Vagina (tissue), 2 donors: Measurements from ENCODE around the gene DOCK4.

ENCODE experiments used
- POLR2AphosphoS5 ChIP-seq, 2 donors: sonication (generic); formaldehyde crosslinking; IDR thresholded peaks; one replicate each; pipeline ENCODE4 v1.9.0; 2017; ENCODE audit warnings: antibody characterized with exemption in 2 of 2, mild to moderate bottlenecking in 2 of 2, low read depth in 1 of 2; ENCODE audit not compliant: insufficient read depth in 1 of 2
- TF ChIP-seq, protein P1 (sequence below), 3 experiments: fragments of 450-650 bp in 2 of 3; fragments of 200-600 bp in 1 of 3; sonication (generic) in 1 of 3; IDR thresholded peaks; one replicate each; pipeline ENCODE4 v1.5.1; 2017 to 2019; ENCODE audit warnings: antibody characterized with exemption in 3 of 3, mild to moderate bottlenecking in 2 of 3, moderate library complexity in 2 of 3

DNA sequence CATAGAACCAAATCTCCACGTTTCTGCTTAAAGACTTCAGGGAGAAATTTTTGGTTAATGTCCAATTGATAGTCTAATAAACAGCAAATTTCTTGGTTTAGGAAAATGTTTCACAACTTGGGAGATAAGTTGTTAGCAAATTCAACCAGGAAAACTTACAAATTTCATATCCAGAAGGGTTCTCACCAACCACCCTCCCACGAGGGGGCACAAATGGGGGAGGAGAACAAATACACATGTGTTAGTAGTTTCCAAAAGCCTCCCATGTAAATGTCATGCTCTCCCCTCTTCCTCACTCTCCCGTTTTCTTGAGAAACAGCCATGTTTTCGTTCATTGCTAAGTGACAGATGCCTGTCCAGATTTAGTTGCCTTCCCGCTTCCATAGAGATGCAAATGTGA lies 10.5 kb downstream of the DOCK4 start:
- no peak for TF ChIP-seq POLR2AphosphoS5 (IDR thresholded peaks at IDR 0.05; ENCODE audit: insufficient read depth in 1 of 2, low read depth in 1 of 2)
- TF ChIP-seq, protein P1, sequence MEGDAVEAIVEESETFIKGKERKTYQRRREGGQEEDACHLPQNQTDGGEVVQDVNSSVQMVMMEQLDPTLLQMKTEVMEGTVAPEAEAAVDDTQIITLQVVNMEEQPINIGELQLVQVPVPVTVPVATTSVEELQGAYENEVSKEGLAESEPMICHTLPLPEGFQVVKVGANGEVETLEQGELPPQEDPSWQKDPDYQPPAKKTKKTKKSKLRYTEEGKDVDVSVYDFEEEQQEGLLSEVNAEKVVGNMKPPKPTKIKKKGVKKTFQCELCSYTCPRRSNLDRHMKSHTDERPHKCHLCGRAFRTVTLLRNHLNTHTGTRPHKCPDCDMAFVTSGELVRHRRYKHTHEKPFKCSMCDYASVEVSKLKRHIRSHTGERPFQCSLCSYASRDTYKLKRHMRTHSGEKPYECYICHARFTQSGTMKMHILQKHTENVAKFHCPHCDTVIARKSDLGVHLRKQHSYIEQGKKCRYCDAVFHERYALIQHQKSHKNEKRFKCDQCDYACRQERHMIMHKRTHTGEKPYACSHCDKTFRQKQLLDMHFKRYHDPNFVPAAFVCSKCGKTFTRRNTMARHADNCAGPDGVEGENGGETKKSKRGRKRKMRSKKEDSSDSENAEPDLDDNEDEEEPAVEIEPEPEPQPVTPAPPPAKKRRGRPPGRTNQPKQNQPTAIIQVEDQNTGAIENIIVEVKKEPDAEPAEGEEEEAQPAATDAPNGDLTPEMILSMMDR (IDR thresholded peaks at IDR 0.05), result no peak
